ENCODE results near the gene ARHGAP24.

- TF ChIP-seq L3MBTL2 (conservative IDR thresholded peaks at IDR 0.05) (no peak), NFRKB (IDR thresholded peaks at IDR 0.05) (no peak), ZNF384 (IDR thresholded peaks at IDR 0.05) (no peak), SUZ12 (IDR thresholded peaks at IDR 0.05) (no peak), ARNT (IDR thresholded peaks at IDR 0.05) (no peak), TARDBP (IDR thresholded peaks at IDR 0.05) (no peak), BHLHE40 (IDR thresholded peaks at IDR 0.05; ENCODE audit: borderline replicate concordance) (no peak), ELF4 (IDR thresholded peaks at IDR 0.05) (no peak), FOXK2 (IDR thresholded peaks at IDR 0.05) (no peak), CTBP1 (IDR thresholded peaks at IDR 0.05; ENCODE audit: borderline replicate concordance) (no peak), LEF1 (IDR thresholded peaks at IDR 0.05; ENCODE audit: borderline replicate concordance) (no peak), FOXA1 (IDR thresholded peaks at IDR 0.05) (no peak), FOXM1 (IDR thresholded peaks at IDR 0.05; ENCODE audit: borderline replicate concordance) (no peak)
- TF ChIP-seq, protein P1, sequence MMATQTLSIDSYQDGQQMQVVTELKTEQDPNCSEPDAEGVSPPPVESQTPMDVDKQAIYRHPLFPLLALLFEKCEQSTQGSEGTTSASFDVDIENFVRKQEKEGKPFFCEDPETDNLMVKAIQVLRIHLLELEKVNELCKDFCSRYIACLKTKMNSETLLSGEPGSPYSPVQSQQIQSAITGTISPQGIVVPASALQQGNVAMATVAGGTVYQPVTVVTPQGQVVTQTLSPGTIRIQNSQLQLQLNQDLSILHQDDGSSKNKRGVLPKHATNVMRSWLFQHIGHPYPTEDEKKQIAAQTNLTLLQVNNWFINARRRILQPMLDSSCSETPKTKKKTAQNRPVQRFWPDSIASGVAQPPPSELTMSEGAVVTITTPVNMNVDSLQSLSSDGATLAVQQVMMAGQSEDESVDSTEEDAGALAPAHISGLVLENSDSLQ (IDR thresholded peaks at IDR 0.05) = no peak
Observed at GRCh38 chr4:86034616-86035015, 559.7 kb downstream of the ARHGAP24 start.
